Esophagus squamous epithelium (tissue), 4 donors: ENCODE data around the gene RERE.

Experiments used
- CTCF ChIP-seq, 6 experiments: fragments of 450-650 bp in 4 of 6; fragments of 200-600 bp in 2 of 6; sonication (generic) in 2 of 6; IDR thresholded peaks; one replicate each; pipeline ENCODE4 v1.5.1; 2016 to 2019; ENCODE audit warnings: antibody characterized with exemption in 6 of 6, mild to moderate bottlenecking in 4 of 6, moderate library complexity in 4 of 6
- POLR2A ChIP-seq, 4 donors: fragments of 450-650 bp; IDR thresholded peaks; one replicate each; pipeline ENCODE4 v1.6.1; 2017; ENCODE audit warnings: antibody characterized with exemption in 4 of 4, mild to moderate bottlenecking in 4 of 4, moderate library complexity in 3 of 4

GRCh38 chr1:8465692-8466091 is 351.7 kb downstream of the RERE start:
- TF ChIP-seq CTCF (IDR thresholded peaks at IDR 0.05), result no peak
- TF ChIP-seq POLR2A (IDR thresholded peaks at IDR 0.05), result no peak
